Activated naive CD4-positive, alpha-beta T cell treated with Interleukin-2 at 50 U/mL for 16 hours (primary cell): ENCODE results near the gene MEG3.

Experiments
- DNase-seq: peaks from one replicate; pipeline ENCODE4 v3.0.0-alpha.2; 2020

Gene MEG3

DNA sequence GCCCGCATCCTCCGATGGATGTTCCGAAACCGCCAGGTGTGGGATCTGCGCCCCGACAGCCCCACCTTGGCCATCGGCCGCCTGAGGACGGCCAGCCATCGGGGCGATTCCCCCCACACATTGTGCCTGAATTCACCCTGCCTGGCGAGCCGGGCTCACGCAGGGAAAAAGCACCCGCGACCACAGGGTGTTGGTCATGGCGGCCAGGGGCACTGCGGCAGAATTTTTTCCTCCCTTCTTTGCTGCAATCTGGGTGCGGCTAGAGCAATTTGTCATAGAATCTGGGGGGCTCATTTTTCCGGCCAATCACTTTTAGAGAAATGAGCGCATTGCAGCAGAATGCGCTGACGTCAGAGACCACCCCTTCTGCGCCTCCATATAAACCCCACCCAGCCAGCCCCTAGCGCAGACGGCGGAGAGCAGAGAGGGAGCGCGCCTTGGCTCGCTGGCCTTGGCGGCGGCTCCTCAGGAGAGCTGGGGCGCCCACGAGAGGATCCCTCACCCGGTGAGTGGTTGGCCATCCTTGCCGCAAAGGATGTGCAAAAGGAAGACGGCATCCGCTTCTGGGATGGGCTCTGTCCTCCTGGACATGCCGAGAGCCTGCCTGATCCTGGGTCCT lies at the start of gene MEG3:
TSS of gene MEG3 (plus strand) at position 406 of the 619 bp plus-strand sequence.
- no peak for DNase-seq

GRCh38 chr14:100776681-100777365 lies 49.1 kb upstream of the MEG3 start:
- DNase-seq: no peak

DNA sequence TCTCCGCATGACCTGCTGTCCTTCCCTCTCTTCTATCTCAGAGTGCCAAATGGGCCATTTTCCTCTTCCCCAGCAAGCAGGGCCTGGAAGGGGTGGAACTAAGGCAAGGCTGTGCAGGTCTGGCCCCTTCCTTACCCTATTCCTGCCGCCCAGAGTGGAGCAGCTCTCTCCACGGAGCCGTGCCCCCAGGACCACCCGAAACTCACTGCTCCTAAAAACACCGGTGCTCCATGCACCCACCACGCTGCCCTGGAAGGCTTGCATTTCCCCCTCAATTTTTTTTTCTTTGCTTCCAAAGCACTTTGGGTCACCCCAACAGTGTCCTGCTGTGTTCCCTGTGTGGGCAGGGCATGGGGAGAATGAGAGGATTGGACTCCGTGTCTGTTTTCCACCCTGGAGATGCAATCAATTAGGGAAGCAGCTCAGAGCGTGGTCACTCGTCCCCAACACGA lies 48.5 kb upstream of the MEG3 start:
- DNase-seq: no peak

DNA sequence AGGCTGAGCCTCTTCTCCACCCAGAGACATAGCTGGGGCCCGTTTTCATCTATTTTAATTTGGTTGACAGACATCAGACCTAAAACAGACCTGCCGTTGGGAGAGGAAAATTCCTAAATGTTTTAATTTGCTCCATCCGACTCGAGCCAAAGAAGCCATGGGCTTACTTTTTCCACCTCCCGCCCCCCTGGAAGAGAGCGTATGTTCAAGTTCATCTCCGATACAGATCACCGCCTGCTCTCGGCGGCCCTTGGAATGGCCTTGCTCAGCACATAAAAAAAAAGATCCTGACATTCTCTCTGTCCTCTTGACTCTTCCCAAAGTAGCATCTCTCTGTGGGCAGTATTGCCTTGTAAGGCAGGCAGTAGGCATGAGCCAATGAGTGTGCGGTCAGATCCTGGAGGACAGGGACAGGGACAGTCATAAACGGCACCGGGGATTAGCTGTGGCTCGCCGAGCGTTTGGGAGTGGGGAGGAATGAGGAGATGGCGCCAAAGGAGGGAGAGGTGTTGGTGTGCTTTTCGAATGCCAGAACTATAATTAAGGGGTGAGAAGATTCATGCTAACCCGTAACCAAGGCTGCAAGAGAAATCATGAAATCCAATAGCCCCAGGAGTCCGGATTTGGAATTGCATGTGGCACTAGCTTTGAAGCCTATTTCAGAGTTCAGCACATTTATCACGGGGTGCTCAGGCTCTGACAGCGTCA lies 47.9 kb upstream of the MEG3 start:
- DNase-seq: no peak

GRCh38 chr14:100778526-100778882 lies 47.4 kb upstream of the MEG3 start:
- no peak for DNase-seq

- no peak for DNase-seq
Observed at GRCh38 chr14:100778951-100779690, 46.8 kb upstream of the MEG3 start.

DNA sequence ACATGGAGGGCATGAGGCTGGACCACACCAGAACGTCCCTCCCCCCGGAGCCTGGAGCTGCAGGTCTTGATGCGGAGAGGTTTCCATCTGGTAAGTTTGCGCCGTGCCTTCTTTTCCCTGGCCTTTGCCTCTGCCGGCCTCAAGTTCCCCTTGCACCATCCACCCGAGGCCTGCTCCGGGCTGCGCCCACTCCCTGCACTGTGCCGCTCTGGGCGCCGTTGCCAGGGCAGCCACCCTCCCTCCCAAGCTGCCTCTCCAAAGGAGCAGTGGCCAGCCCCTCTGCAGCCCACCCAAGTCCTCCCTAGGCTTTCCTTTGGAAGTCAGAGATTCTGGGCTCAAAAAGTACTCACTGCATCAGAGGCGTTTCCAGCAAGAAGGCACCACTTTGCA lies 46.2 kb upstream of the MEG3 start:
- DNase-seq: no peak

GRCh38 chr14:100780246-100780645 lies 45.7 kb upstream of the MEG3 start:
- DNase-seq: no peak

GRCh38 chr14:100780646-100781355 lies 45.1 kb upstream of the MEG3 start:
- DNase-seq: no peak

GRCh38 chr14:100781952-100782351 lies 44.0 kb upstream of the MEG3 start:
- DNase-seq: no peak

DNA sequence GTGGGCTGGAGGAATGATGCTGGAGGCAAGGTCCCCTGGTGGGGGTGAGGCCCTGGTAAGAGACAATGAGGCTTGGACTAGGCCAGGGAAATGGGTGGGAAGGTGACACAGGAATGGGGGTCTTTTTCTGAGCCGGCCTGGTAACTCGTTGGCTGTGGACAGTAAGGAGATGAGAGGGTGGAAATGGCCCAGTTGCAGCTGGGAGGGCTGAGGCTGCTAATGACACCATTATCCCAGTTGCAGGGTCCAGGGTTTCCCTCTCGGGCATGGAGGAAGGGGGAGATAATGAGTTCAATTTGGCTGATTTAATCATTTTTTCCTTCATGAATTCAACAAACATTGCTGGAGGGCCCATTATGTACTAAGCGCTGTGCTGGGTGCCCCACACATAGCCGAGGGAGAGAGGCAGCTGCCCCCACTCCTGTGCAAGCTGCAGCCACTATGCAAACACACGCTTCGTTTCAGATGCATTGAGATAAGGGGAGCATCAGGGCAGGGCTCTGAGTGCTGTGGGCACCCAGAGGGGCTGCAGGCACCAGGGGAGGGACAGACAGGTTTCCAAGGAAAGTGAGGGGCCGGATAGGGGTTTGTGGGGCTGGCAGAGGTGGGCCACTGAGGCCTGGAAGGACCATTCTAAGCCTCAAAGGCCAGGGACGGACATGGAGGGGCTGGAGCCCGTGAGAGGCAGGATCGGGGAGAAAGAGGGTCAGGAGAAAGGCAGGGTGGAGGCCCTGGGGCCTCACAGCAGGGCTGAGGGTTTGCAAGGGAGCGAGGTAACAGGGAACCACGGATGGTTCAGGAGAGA lies 43.2 kb upstream of the MEG3 start:
- DNase-seq: no peak

DNA sequence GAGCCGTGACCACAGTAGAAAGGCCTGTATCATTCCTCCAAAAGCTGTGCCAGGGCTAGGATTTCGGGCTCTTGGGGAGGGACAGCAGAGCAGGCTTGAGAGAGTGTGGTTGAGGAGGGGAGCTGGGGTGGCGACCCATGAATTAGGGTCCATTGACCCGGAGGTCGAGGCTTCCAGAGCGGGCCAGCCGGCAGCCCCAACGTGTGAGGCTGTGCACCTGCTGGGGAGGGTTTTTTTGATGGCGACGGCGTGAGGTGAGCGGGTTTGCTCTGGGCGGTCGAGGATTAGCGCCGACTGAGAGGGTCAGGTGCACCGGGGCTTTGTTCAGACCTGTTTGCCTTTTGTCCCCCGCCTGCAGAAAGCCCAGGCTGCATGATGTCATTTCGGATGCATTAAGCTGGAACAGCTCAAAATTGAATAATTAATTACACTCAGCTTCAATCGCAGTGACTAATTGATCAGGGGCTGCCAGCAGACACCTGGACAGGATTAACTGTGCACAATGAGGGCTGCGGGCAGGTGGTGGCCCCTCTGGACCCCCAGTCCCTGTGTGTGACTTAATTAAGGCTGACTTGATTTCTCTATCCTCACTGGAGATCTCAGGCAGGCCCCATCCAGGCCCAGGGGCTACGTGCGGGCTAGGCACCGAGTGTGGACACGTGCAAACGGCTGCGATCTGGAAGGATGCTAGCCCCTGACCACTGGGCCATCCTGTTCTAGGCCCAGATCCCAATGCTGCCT lies 42.1 kb upstream of the MEG3 start:
- DNase-seq: no peak

DNA sequence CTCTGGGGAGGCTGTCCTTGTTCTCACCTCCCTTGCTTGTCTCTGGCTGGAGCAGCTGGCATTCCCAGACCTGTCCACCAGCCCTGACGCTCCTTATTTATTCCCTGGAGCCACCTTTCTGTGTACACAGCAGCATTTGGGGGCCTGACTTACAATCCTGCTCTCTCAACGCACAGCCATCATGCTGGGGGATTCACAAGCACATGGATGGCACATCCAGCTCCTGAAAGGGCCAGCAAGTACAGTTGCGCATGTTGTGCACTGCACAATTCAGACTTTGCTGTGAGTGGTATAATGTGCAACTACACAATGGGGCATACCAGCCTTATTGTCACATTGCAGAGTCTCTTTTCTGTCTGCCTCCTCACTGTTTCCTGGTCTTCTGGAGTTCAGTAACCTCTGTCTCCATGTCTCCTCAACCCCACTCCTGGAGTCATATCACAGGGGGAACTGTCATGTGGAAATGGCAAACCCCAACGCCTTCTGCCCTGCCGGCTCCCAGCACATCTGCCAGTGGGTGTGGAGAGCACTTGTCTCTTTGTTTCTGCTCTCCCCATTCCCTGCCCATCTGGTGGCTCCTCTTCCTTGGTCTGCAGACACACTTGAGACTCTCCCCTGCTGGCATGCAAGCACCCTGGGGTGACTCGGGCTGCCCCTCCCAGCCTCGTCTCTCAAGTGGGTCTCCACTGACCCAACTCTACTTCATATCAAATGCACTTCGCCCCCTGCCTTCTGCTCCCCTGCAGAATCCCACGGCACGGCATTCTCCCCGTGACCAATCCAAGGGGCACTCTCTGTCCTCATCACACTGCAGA lies 41.2 kb upstream of the MEG3 start:
- no peak for DNase-seq

- no peak for DNase-seq
Observed at GRCh38 chr14:100785338-100785615, 40.6 kb upstream of the MEG3 start.

DNA sequence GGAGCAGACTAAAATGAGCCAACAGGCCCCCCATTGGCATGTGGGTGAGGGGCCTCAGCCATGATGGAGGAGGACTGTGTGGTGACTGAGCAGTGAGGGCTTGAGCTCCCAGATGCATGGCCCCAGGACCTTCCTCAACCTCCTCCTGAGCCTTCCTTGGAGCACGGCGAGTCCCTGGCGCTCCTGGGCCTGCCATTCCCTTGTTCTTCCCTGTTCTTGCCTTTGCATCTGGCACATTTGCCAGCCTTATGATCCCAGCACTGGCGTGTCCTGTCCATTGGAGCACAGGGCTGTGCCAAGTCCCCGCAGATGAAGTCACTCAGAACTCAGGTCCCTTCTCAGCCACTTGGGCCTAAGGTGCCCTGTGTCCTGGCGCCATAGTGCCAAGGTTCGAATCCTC lies 40.3 kb upstream of the MEG3 start:
- no peak for DNase-seq

- DNase-seq: no peak
Observed at GRCh38 chr14:100786131-100786530, 39.8 kb upstream of the MEG3 start.

DNA sequence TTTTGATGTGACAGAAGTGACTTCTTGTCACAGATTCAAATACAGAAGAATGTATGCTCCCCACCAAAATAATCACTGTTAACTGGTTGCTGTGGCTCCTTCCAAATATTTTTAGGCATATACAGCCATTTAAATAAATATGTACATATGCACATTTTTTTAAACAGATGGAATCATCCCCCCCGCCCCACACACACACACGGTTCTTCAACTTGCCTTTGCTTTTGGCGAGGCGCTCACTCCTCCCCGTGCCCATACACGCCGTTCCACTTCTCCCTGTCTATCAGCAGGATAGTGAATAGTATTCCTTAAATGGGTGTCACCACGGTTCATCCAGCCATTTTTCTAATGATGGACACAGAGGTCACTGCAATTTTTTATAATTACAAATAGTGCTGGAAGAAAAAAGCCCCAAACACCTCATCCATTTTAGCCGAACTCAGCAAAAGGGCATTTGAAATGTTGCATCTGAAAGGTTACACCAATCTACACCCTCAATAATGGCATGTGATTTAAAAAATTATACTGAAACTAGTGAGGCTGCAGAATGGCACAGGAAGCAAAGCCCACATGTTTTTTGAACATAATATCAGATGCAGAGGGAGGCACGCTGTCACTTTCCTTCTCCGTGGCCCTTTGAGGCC lies 39.2 kb upstream of the MEG3 start:
- DNase-seq: no peak

- DNase-seq: no peak
Observed at GRCh38 chr14:100787659-100788058, 38.3 kb upstream of the MEG3 start.

DNA sequence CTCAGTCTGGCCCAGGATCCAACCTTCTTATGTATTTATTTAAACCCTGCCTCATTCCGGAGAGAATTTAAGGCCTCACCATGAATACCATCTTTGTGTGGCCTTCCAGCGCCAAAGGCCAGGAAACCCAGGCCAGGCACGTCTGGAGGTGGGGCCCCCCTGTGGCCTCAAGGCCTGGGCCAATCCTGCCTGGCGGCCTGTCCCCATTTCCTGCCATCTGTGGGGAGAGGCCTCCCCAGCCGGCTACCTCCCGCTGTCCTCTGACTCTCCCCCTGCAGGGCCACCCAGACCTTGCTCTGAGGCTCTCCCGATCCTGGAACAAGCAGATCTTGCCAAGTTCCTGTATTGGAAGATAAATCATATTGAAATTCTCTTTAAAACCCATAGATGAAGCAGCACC lies 37.4 kb upstream of the MEG3 start:
- no peak for DNase-seq

DNA sequence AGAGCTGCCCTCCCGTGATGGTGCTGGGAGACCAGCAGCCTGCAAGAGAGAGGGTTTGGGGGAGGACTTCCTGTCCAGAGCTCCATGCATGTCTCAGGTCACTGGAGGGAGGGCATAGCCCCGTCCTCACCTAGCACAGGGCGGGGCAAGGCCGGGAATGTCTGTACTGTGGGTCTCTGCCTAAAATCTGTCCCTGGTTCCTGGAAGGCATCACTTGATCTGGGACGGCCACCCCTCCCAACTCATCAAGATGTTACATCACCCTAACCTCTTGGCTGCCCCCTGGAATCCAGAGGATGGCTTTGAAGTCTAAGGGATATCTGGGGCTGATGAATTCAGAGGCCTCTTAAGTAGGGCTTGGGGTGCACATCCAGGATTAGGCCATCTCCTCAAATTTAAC lies 37.0 kb upstream of the MEG3 start:
- DNase-seq: no peak
